CD4-positive, alpha-beta T cell treated with Interleukin-12 subunit alpha and Interleukin-12 subunit beta, for 1 hour (primary cell): ENCODE results near the gene SMARCAL1.
"Not testable (repeated sequence)": the region's sequence is repeated elsewhere in the genome, so short reads cannot be mapped to it uniquely, and the experiment has no call there.

ENCODE experiments used
- DNase-seq: peaks from one replicate; pipeline ENCODE4 v3.0.0-alpha.2; 2020

Gene SMARCAL1

GRCh38 chr2:216503159-216503629 is 90.9 kb downstream of the SMARCAL1 start:
- no peak for DNase-seq

GRCh38 chr2:216503697-216504375 is 91.6 kb downstream of the SMARCAL1 start:
- DNase-seq: no peak

GRCh38 chr2:216504376-216504762 is 92.1 kb downstream of the SMARCAL1 start:
- no peak for DNase-seq

- no peak for DNase-seq
These were observed 93.1 kb downstream of the SMARCAL1 start for GRCh38 chr2:216505133-216506106.

- DNase-seq: no peak
These were observed 95.2 kb downstream of the SMARCAL1 start for GRCh38 chr2:216507220-216508160.

GRCh38 chr2:216508229-216508628 is 95.9 kb downstream of the SMARCAL1 start:
- DNase-seq: no peak

- DNase-seq: no peak
These were observed 104.6 kb downstream of the SMARCAL1 start for GRCh38 chr2:216516730-216517350.

GRCh38 chr2:216517447-216518225 is 105.4 kb downstream of the SMARCAL1 start:
- DNase-seq: no peak

GRCh38 chr2:216518566-216519119 is 106.4 kb downstream of the SMARCAL1 start:
- DNase-seq: not testable (repeated sequence)

GRCh38 chr2:216519154-216519762 is 107.0 kb downstream of the SMARCAL1 start:
- DNase-seq: peak; percentile 60

GRCh38 chr2:216520112-216520511 is 107.8 kb downstream of the SMARCAL1 start:
- DNase-seq: no peak

GRCh38 chr2:216522892-216523502 is 110.7 kb downstream of the SMARCAL1 start:
- DNase-seq: no peak

- no peak for DNase-seq
These were observed 113.7 kb downstream of the SMARCAL1 start for GRCh38 chr2:216525972-216526371.

GRCh38 chr2:216526939-216527338 is 114.7 kb downstream of the SMARCAL1 start:
- no peak for DNase-seq

- DNase-seq: no peak
These were observed 115.3 kb downstream of the SMARCAL1 start for GRCh38 chr2:216527600-216527999.

- DNase-seq: no peak
These were observed 120.3 kb downstream of the SMARCAL1 start for GRCh38 chr2:216532562-216532961.
